Measurements from ENCODE around the gene RAP1GAP2. TPM values are rescaled to one million over a fixed set of nuclear protein-coding genes. Genes with fewer than 3 reads are reported as not detected.
A peak's percentile ranks its signal among the peaks of the same experiment; 100 is the strongest.

Gene RAP1GAP2
- total RNA-seq, 1 donor from 2014 or later, result 0.34 TPM

DNA sequence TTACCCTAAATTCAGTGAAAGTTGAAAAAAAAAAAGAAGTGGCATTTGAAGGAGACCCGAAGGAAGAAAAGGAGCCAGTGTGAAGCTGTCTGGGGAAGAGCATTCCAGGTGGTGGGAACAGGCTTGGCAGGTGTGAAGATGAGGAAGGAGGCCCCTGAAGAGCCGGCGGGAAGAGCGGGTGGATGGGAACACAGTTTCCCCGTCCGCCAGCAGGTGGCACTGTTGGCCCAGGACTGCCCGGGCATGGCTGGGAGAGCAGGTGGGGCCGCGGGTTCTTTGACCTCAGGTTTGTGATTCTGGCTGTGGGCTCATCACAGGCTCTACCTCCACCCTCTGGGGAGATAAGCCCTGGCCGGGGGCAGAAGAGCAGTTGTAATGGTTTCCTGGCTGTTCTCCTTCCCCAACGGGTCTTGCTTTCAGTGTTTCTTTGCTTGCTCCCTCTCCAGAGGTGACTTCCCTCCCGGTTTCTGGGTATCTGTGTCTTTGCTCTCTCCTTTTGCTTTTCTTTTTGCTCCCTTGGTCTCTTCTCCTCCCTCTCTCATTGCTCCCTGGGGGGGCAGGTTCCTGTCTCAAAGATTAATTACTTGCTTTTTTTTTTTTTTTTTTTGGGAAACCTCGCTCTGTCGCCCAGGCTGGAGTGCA is 32.3 kb downstream of the RAP1GAP2 start:
- no peaks in the 10 kb centered on the region for H3K9me3 Mint-ChIP-seq
- no peak overlapping the region for H3K27ac Mint-ChIP-seq
- H3K27me3 Mint-ChIP-seq (ENCODE audit: insufficient read depth), result peaks cover 26% of the 10 kb centered on the region
- no peak overlapping the region for H3K4me3 Mint-ChIP-seq
- H3K4me1 Mint-ChIP-seq (ENCODE audit: low read depth), result peaks cover 18% of the 10 kb centered on the region
- intact Hi-C loops (cut with micrococcal nuclease), result loop anchor here (1.0 kb wide), 2 partner anchors 42 to 102 kb away; no protein-coding TSS in a partner anchor
- H3K36me3 Mint-ChIP-seq (ENCODE audit: low read depth), result no peaks in the 10 kb centered on the region
- DNase-seq (ENCODE audit: low spot score), result peak; percentile 57

DNA sequence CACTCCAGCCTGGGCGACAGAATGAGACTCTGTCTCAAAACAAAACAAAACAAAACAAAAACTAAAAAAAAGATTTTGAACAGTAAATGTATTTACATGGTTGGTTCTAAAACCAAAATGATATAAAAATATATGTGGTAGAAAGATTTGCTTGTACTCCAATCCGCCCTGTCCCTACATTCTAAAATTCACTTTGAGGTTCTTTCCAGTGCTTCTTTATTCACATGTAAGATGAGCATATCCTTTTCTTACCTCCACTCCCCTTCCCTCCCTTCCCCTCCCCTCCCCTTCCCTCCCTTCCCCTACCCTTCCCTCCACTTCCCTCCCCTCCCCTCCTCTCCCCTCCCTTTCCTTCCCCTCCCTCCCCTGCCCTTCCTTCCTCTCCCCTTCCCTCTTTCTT is 34.4 kb downstream of the RAP1GAP2 start:
- Mint-ChIP-seq H3K27me3 (ENCODE audit: insufficient read depth) (peaks cover 20% of the 10 kb centered on the region), H3K4me1 (ENCODE audit: low read depth) (peaks cover 18% of the 10 kb centered on the region), H3K9me3 (no peaks in the 10 kb centered on the region), H3K36me3 (ENCODE audit: low read depth) (no peaks in the 10 kb centered on the region), H3K27ac (no peak overlapping the region), H3K4me3 (no peak overlapping the region)
- intact Hi-C loops (cut with micrococcal nuclease), result no loop called here
- no peak for DNase-seq (ENCODE audit: low spot score)

DNA sequence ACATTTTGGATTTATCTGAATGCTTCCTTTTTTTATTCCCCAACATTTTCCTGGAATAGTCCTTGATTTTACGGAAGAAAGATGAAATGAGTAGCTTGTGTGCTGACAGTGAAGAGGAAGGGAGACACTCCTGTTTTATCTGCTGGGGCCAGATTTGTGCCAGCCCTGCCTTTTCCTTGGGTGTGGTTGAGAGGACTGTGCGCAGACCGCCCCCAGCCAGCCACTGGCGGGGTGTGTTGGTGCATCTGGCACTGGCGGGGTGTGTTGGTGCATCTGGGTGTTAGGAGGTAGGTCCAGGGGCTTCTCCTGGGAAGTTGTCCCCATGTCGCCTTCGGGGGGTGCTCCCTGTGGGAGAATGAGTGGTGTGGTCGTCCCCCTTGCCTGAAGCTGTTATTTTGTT is 39.5 kb downstream of the RAP1GAP2 start:
- peaks cover 5% of the 10 kb centered on the region for H3K4me1 Mint-ChIP-seq (ENCODE audit: low read depth)
- no peaks in the 10 kb centered on the region for H3K9me3 Mint-ChIP-seq
- H3K27ac Mint-ChIP-seq, result no peak overlapping the region
- intact Hi-C loops (cut with micrococcal nuclease), result no loop called here
- peaks cover 8% of the 10 kb centered on the region for H3K27me3 Mint-ChIP-seq (ENCODE audit: insufficient read depth)
- H3K4me3 Mint-ChIP-seq, result no peak overlapping the region
- no peaks in the 10 kb centered on the region for H3K36me3 Mint-ChIP-seq (ENCODE audit: low read depth)
- DNase-seq (ENCODE audit: low spot score), result no peak

DNA sequence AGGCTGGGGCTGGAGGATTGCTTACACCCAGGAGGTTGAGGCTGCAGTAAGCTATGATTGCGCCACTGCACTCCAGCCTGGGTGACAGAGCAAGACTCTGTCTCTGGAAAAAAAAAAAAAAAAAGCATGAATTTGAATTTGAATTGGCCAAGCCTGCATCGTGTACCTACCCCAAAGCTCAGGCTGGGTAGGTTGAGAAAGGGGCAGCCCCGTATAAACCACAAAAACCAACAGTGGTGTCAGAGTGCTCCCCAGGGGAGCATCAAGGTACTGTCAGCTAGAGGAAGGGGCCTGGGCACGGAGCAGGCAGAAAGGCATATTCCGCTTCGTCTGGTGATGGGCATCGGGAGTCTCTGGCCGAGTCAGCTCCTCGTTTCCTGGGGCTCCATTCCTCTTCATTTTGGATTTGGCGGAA is 40.9 kb downstream of the RAP1GAP2 start:
- no peak overlapping the region for H3K4me3 Mint-ChIP-seq
- no peak for DNase-seq (ENCODE audit: low spot score)
- no peaks in the 10 kb centered on the region for H3K9me3 Mint-ChIP-seq

DNA sequence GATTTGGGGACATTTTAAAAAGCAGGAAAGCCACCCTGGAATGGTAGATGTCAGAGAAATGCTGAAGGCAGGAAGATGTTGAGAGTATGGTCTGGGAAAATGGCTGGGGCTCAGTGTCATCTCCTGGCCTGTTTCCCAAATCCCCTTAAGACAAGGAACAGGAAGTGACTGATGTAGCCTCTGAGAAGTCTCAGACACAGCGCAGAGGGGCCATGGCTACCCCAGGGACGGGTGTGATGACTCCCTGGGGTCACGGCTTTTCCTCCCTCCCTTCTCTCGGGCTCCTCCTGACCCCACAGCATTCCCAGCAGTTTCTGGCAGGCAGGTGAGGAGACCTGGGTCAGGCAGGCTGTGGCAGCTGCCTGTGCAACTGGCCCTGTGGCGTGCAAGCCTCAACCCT is 45.4 kb downstream of the RAP1GAP2 start:
- Mint-ChIP-seq H3K27me3 (ENCODE audit: insufficient read depth) (peaks cover 4% of the 10 kb centered on the region), H3K9me3 (no peaks in the 10 kb centered on the region), H3K4me3 (no peak overlapping the region), H3K36me3 (ENCODE audit: low read depth) (no peaks in the 10 kb centered on the region), H3K4me1 (ENCODE audit: low read depth) (peaks cover 5% of the 10 kb centered on the region), H3K27ac (no peak overlapping the region)
- DNase-seq (ENCODE audit: low spot score), result no peak
- intact Hi-C loops (cut with micrococcal nuclease), result no loop called here

More for the DNA sequence above, 40.9 kb downstream of the RAP1GAP2 start:
- H3K27ac Mint-ChIP-seq, result no peak overlapping the region
- H3K4me1 Mint-ChIP-seq (ENCODE audit: low read depth), result peaks cover 5% of the 10 kb centered on the region
- no peaks in the 10 kb centered on the region for H3K36me3 Mint-ChIP-seq (ENCODE audit: low read depth)
- H3K27me3 Mint-ChIP-seq (ENCODE audit: insufficient read depth), result peaks cover 8% of the 10 kb centered on the region
- intact Hi-C loops (cut with micrococcal nuclease), result loop anchor here (1.0 kb wide), 1 partner anchor 51 kb away; no protein-coding TSS in a partner anchor

DNA sequence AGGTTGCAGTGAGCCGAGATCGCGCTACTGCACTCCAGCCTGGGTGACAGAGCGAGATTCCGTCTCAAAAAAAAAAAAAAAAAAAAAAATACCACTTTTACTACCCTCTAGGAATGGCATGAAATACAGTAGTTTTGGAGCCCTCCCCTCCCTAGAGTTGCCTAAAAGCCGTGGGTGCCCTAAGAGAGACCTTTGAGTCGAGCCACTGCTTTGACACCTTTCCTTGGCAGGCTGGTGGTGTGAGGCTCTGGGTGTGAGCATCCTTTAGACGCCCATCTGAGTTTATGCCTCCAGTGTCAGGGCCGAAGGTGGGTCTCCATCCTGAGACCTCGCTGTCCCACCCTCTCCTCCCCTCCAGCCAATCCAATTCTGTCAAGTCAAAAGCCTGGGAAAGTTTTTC is 46.2 kb downstream of the RAP1GAP2 start:
- no peak overlapping the region for H3K4me3 Mint-ChIP-seq
- H3K36me3 Mint-ChIP-seq (ENCODE audit: low read depth), result no peaks in the 10 kb centered on the region
- peaks cover 3% of the 10 kb centered on the region for H3K27me3 Mint-ChIP-seq (ENCODE audit: insufficient read depth)
- H3K4me1 Mint-ChIP-seq (ENCODE audit: low read depth), result peaks cover 1% of the 10 kb centered on the region
- H3K27ac Mint-ChIP-seq, result no peak overlapping the region
- intact Hi-C loops (cut with micrococcal nuclease), result no loop called here
- no peak for DNase-seq (ENCODE audit: low spot score)
- H3K9me3 Mint-ChIP-seq, result no peaks in the 10 kb centered on the region

DNA sequence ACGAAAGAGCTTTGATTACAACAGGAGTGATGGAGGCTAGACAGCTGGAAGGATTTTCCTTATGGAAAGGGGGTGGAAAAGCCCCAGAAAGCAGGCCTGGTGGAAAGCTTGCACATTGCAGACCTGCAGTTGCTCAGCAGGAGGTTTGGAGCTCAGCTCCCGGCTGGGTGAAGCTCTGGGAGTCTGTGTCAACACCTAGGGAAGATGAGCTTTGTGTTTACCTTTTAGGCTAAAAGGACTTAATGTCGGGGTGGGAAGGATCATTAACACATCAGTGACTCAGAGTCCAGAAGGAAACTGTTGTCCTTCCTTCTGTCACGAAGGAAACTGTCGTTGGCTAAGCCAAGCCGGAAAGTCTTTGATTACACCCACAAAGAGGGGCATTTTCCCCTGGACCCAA is 48.2 kb downstream of the RAP1GAP2 start:
- Mint-ChIP-seq H3K4me3 (no peak overlapping the region), H3K27me3 (ENCODE audit: insufficient read depth) (peaks cover 13% of the 10 kb centered on the region), H3K27ac (no peak overlapping the region), H3K9me3 (no peaks in the 10 kb centered on the region), H3K36me3 (ENCODE audit: low read depth) (no peaks in the 10 kb centered on the region), H3K4me1 (ENCODE audit: low read depth) (peaks cover 13% of the 10 kb centered on the region)
- DNase-seq (ENCODE audit: low spot score), result no peak
- intact Hi-C loops (cut with micrococcal nuclease), result no loop called here

DNA sequence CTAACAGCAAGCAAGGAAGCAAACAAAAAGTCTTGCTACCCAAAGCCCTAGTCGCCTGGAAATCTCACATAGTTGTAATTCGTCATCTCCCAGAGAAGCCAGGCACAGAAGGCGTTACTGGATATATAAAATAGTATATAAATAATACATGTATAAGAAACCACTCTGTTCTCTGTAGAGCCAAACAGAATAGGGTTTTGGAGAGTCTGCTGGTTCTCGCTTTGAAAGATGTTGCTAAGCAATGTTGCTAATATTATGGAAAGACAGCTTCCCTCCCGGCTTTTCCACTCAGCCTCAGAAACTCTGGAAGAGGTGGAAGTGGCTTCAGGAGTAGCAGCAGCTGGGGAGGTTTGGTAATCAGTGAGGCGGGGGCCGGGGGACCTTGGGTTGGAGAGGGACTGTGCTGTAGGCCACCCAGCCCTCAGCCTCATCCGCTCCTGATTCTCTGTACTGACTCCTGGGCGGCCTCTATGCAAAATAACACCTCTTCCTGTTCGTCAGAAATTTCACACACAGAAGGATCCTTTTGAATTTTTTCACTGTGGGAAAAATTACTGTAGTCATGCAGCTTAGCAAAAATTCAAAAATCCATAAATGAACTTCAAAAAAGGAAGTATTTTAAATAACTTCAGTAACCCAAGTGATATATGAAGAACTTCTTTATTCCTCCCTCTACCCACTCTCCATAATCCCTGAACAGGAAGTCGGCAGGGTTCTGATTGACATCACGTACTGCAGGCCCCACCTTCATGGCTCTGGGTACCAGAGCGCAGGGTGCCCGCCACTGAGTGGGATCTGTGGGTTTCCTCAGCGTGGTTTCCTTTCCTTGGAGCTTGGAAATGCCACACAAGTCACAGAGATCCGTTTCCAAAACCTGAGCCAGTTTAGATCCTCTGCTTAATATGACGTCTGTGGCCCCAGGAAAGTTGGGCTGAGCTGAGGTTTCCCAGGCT is 51.4 kb downstream of the RAP1GAP2 start:
- no peak overlapping the region for H3K4me3 Mint-ChIP-seq
- peaks cover 13% of the 10 kb centered on the region for H3K4me1 Mint-ChIP-seq (ENCODE audit: low read depth)
- no peaks in the 10 kb centered on the region for H3K9me3 Mint-ChIP-seq
- H3K36me3 Mint-ChIP-seq (ENCODE audit: low read depth), result no peaks in the 10 kb centered on the region
- DNase-seq (ENCODE audit: low spot score), result no peak
- H3K27ac Mint-ChIP-seq, result no peak overlapping the region
- intact Hi-C loops (cut with micrococcal nuclease), result loop anchor here (1.0 kb wide), 1 partner anchor 166 kb away; no protein-coding TSS in a partner anchor
- peaks cover 33% of the 10 kb centered on the region for H3K27me3 Mint-ChIP-seq (ENCODE audit: insufficient read depth)

DNA sequence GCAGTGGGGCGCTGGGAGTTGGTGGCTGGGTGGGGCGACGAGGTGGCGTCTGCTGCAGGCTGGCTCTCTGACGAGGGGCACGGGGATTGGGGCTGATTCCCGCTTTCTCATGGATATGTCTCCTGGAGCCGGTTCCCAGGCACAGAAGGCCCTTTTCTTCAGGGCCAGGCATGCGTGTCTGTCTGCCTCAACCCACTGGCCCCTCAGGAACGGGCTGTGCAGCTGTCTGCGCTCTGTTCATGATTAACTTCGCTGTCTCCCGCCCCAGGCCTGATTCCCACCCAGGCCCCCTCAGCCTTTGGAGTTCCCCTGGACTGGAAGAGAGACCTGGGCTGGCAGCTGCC is 53.1 kb downstream of the RAP1GAP2 start:
- Mint-ChIP-seq H3K9me3 (no peaks in the 10 kb centered on the region), H3K4me1 (ENCODE audit: low read depth) (peaks cover 17% of the 10 kb centered on the region), H3K4me3 (no peak overlapping the region), H3K36me3 (ENCODE audit: low read depth) (no peaks in the 10 kb centered on the region), H3K27me3 (ENCODE audit: insufficient read depth) (peaks cover 37% of the 10 kb centered on the region), H3K27ac (no peak overlapping the region)
- intact Hi-C loops (cut with micrococcal nuclease), result loop anchor here (1.0 kb wide), 1 partner anchor 81 kb away; no protein-coding TSS in a partner anchor
- no peak for DNase-seq (ENCODE audit: low spot score)

DNA sequence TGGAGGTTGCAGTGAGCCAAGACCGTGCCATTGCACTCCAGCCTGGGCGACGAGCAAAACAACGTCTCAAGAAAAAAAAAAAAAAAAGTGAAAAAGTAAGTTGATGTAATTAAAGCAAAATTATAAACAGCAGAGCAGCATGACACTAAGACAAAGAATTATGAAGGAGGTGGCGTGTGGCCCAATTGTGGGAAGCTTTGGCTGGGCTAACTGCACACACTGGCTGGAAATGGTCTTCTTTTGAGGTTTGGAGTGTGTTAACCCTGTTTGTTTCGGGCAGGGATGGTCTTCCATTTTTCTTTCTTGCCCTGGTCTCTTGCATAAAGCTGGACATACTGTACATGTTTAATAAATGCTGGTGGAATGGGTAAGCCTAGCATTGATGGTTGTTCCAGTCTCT is 54.8 kb downstream of the RAP1GAP2 start:
- H3K4me3 Mint-ChIP-seq, result no peak overlapping the region
- H3K27ac Mint-ChIP-seq, result no peak overlapping the region
- H3K36me3 Mint-ChIP-seq (ENCODE audit: low read depth), result no peaks in the 10 kb centered on the region
- intact Hi-C loops (cut with micrococcal nuclease), result no loop called here
- no peaks in the 10 kb centered on the region for H3K9me3 Mint-ChIP-seq
- peaks cover 27% of the 10 kb centered on the region for H3K4me1 Mint-ChIP-seq (ENCODE audit: low read depth)
- DNase-seq (ENCODE audit: low spot score), result no peak
- peaks cover 52% of the 10 kb centered on the region for H3K27me3 Mint-ChIP-seq (ENCODE audit: insufficient read depth)

DNA sequence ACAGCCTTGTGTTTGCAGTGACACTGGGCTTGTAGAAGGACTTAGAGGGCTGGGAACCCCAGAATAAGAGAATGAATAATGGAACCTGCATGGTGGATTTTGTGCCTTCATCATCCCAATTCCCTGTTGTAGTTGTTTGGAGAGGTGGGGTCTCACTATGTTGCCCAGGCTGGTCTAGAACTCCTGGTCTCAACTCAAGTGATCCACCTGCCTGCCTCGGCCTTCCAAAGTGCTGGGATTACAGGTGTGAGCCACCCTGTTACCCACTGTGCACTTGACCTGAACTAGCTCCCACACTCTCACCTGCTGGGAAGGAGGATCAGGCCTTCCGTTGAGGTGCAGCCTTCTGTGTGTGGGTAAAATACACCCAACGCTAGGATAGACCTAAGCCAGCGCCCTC is 55.4 kb downstream of the RAP1GAP2 start:
- no peaks in the 10 kb centered on the region for H3K9me3 Mint-ChIP-seq
- DNase-seq (ENCODE audit: low spot score), result no peak
- H3K4me1 Mint-ChIP-seq (ENCODE audit: low read depth), result peaks cover 27% of the 10 kb centered on the region
- intact Hi-C loops (cut with micrococcal nuclease), result no loop called here
- H3K27me3 Mint-ChIP-seq (ENCODE audit: insufficient read depth), result peaks cover 57% of the 10 kb centered on the region
- H3K27ac Mint-ChIP-seq, result no peak overlapping the region
- no peaks in the 10 kb centered on the region for H3K36me3 Mint-ChIP-seq (ENCODE audit: low read depth)
- no peak overlapping the region for H3K4me3 Mint-ChIP-seq

DNA sequence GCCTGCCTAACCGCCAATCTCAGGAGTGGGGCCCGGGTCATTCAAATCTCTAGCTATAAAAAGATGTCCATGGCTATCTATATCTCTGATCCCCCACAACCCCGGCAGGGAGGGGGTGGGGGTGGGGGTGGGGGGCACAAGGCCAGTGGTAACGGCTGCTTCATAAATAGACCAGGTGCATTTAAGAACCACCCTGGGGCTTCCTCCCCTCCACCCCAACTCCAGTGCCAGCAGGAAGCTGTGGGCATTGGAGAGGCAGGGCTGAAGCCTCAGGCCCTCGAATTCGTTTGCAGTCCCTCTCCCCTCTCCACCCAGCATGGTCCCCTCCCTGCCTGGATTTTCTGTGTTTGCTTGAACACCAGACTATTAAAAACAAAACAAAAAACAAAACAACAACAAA is 56.0 kb downstream of the RAP1GAP2 start:
- peaks cover 62% of the 10 kb centered on the region for H3K27me3 Mint-ChIP-seq (ENCODE audit: insufficient read depth)
- H3K9me3 Mint-ChIP-seq, result no peaks in the 10 kb centered on the region
- H3K4me3 Mint-ChIP-seq, result peak overlapping the region; percentile 24
- H3K36me3 Mint-ChIP-seq (ENCODE audit: low read depth), result no peaks in the 10 kb centered on the region
- DNase-seq (ENCODE audit: low spot score), result no peak
- intact Hi-C loops (cut with micrococcal nuclease), result no loop called here
- no peak overlapping the region for H3K27ac Mint-ChIP-seq
- H3K4me1 Mint-ChIP-seq (ENCODE audit: low read depth), result peaks cover 27% of the 10 kb centered on the region

DNA sequence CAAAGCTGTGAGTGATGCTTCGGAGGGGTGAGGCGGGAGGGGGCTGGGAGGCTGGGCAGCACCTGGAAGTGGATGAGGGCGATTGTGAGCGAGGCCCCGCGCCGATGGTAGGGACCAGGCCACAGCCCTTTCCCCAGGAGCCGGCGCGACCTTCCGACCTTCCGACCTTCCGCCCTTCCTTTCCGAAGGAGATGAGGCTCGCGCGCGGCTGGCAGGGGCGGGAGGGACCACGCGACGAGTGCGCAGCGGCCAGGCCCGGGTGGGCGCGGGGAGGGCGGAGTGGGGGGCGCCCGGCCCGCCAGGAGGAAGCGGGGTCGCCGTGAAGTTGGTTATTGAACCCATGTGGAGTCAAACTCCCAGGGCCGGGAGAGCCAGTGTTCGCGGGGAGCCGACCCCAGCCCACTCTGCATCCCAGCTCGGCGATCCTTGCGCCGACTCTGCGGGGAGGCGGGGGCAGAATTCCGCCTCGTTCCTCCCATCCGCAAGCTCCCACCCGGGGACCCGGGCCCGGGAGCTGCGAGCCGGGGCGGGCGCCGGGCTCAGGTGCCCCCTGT is 56.6 kb downstream of the RAP1GAP2 start:
- peaks cover 59% of the 10 kb centered on the region for H3K27me3 Mint-ChIP-seq (ENCODE audit: insufficient read depth)
- intact Hi-C loops (cut with micrococcal nuclease), result no loop called here
- H3K9me3 Mint-ChIP-seq, result no peaks in the 10 kb centered on the region
- peaks cover 23% of the 10 kb centered on the region for H3K4me1 Mint-ChIP-seq (ENCODE audit: low read depth)
- no peak for DNase-seq (ENCODE audit: low spot score)
- no peaks in the 10 kb centered on the region for H3K36me3 Mint-ChIP-seq (ENCODE audit: low read depth)
- H3K27ac Mint-ChIP-seq, result no peak overlapping the region
- H3K4me3 Mint-ChIP-seq, result no peak overlapping the region

All from activated T-helper 1 cell treated with anti-CD3 and anti-CD28 coated beads, Interleukin-12 subunit alpha, Interleukin-12 subunit beta, Interleukin-2, Interleukin-4 antibody, amounts not matched to agents 30 ng/mL and 10 ng/mL and 1 ng/mL, durations not matched to agents 14 hours and 24 hours and 36 hours (primary cell).